Gastrocnemius medialis (tissue), 4 donors: ENCODE results near the gene LMTK3. TPM values are rescaled to one million over a fixed set of nuclear protein-coding genes. Genes with fewer than 3 reads are reported as not detected.

Source experiments
- ATAC-seq, 2 donors: fragments of 150-250 bp; one replicate each; pipeline ENCODE4 v1.9.1; 2016
- DNase-seq, 2 donors: peaks; one replicate each; pipeline ENCODE4 v3.0.0-alpha.2; 2019
- H3K27ac ChIP-seq, 4 donors: fragments of 200-600 bp; sonication (generic); 1 replicate in 1 of 4; 2 replicates in 3 of 4; pipeline ENCODE4 v1.5.1; 2016 to 2018; ENCODE audit warnings: mild to moderate bottlenecking in 2 of 4, moderate library complexity in 1 of 4
- H3K27me3 ChIP-seq, 3 donors: fragments of 200-600 bp; sonication (generic) in 2 of 3; 1 replicate in 1 of 3; 2 replicates in 2 of 3; pipeline versions ENCODE4 v1.5.1 to v1.6.0; 2016 to 2019; ENCODE audit warnings: mild to moderate bottlenecking in 1 of 3, moderate library complexity in 1 of 3
- H3K36me3 ChIP-seq, 2 donors: fragments of 200-600 bp; sonication (generic) in 1 of 2; one replicate each; pipeline ENCODE4 v1.5.1; 2017 to 2018
- H3K4me1 ChIP-seq, 2 donors: fragments of 200-600 bp; sonication (generic) in 1 of 2; one replicate each; pipeline ENCODE4 v1.5.1; 2016 to 2017; ENCODE audit warnings: mild to moderate bottlenecking in 2 of 2
- H3K4me3 ChIP-seq, 4 donors: fragments of 200-600 bp; sonication (generic) in 3 of 4; 1 replicate in 1 of 4; 2 replicates in 3 of 4; pipeline ENCODE4 v1.5.1; 2016 to 2019; ENCODE audit warnings: mild to moderate bottlenecking in 2 of 4
- H3K9me3 ChIP-seq, 3 donors: fragments of 200-600 bp; sonication (generic) in 2 of 3; 1 replicate in 1 of 3; 2 replicates in 2 of 3; pipeline ENCODE4 v1.5.1; 2016 to 2019
- CTCF ChIP-seq, 5 experiments: fragments of 450-650 bp in 3 of 5; fragments of 200-600 bp in 2 of 5; sonication (generic) in 2 of 5; IDR thresholded peaks in 4 of 5; conservative IDR thresholded peaks in 1 of 5; 1 replicate in 4 of 5; 2 replicates in 1 of 5; pipeline ENCODE4 v1.5.1; 2016 to 2019; ENCODE audit warnings: antibody characterized with exemption in 5 of 5, mild to moderate bottlenecking in 3 of 5, moderate library complexity in 3 of 5
- POLR2A ChIP-seq, 2 donors: fragments of 450-650 bp; IDR thresholded peaks; one replicate each; pipeline ENCODE4 v1.6.1; 2017; ENCODE audit warnings: antibody characterized with exemption in 2 of 2, mild to moderate bottlenecking in 2 of 2, moderate library complexity in 2 of 2
- in situ Hi-C, 4 donors: fragments of 200-750 bp; cut with MboI; loops; one replicate each; pipeline versions ENCODE4 v1.15.0 to v1.8.0; 2017; ENCODE audit warnings: low sequenced_read_pairs in 4 of 4
- intact Hi-C: fragments of 100-400 bp; cut with DNase I; formaldehyde crosslinking; loops from one replicate; pipeline ENCODE4 v1.15.1; 2023; ENCODE audit warnings: low total_unique reads
- total RNA-seq, 4 donors: library from RNA; depleted of rRNA; stranded (reverse); fragments of >200 nt; gene quantifications; one replicate each; pipeline versions ENCODE4 v1.1.0 to v1.2.3, GENCODE V29; 2016

Gene LMTK3
- total RNA-seq, 4 donors from 2014 or later = not detected

DNA sequence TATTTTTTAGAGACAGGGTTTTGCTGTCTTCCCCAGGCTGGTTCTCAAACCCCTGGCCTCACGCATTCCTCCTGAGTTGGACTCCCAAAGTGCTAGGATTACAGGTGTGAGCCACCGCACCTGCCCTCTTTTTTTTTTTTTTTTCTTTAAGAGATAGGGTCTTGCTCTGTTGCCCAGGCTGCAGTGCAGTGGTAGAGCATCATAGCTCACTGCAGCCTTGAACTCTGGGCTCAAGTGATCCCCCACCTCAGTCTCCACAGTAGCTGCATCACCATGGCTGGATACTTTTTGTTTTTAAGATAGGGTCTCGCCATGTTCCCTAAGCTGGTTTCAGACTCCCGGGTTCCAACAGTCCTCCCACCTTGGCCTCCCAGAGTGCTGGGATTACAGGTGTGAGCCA lies 54.8 kb downstream of the LMTK3 start:
- no peak overlapping the region for H3K27ac ChIP-seq
- intact Hi-C loops = no loop called here
- H3K27me3 ChIP-seq = no peaks in the 10 kb centered on the region
- no peak for ATAC-seq
- peaks cover 0 to 28% of the 10 kb centered on the region in 2 donors for H3K36me3 ChIP-seq
- TF ChIP-seq CTCF (IDR thresholded peaks at IDR 0.05 in 4 of 5, conservative IDR thresholded peaks at IDR 0.05 in 1 of 5) (no peak), POLR2A (IDR thresholded peaks at IDR 0.05) (no peak)
- in situ Hi-C loops = no loop called here
- peaks cover 7 to 8% of the 10 kb centered on the region in 2 donors for H3K4me1 ChIP-seq
- no peak overlapping the region for H3K4me3 ChIP-seq
- no peak for DNase-seq
- H3K9me3 ChIP-seq = no peaks in the 10 kb centered on the region

DNA sequence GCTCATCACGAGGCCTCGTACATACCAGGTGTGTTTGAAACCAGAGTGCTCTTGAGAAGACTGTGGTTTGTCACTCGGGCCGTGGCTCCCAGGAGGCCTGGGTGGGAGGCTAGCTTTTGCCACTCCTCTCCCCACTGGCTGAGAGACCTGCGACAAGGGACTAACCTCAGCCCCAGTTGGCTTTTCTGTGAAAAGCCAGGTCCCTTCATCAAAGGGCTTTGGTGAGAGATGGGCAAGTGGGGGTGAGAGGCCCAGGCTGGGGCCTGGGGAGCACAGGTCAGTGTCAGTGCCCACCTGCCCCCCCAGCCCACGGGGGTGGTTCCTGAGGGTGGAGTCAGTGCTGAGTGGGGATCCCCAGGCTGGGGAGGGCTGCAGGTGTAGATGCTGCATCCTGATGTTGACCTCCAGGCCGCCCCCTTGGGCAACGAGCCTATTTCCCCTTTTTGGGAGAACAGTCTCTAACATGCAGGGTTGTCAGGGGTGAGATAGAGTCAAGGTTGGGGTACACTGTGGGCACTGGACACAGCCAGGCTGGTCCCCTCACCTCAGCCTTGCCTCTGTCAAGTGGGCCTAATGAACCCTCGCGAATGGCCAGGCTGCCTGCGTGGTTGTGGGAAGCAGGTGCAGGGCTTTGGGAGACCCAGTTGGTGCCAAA lies 55.6 kb downstream of the LMTK3 start:
- ATAC-seq = no peak
- DNase-seq = no peak

DNA sequence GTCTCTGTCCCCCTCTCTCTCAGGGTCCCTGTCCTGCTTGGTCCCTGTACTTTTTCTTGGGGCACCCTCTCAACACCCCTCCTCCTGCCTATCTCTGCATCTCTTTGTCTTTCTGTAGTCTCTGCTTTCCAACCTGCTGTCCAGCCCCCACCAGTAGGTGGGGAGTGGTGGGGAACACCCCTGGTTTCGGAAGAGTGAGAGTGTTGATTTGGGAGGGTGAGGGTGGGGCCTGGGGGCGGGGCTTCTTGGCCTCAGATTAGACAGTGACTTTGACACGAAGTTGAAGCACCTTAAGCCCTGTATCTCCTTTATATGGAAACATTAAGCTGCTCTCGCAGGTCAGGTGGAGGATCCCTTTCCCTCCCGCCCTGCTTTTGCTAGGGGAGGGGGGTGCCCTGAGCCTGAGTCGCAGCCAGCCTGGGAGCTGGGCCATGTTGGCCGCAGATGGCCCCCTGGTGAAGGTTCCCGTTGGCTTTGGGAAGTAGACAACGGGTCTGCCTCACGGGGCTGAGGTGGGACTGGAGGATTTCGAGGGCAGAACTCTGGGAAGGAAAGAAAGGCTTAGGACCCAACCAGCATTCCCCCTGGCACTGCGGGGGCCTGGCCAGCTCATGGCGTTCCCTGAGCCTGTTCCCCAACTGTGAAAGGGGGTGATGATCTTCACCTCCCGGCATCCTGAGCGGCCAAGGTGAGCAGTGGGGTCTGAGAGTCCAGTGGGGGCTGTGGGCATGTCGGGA lies 56.3 kb downstream of the LMTK3 start, which contains the start of gene KCNJ14:
TSS of gene KCNJ14 (plus strand) at position 404 of the 737 bp plus-strand sequence. CDS start 6,151 bp downstream, outside the sequence.
- Histone ChIP-seq H3K36me3 (peaks cover 0 to 43% of the 10 kb centered on the region in 2 donors), H3K4me1 (peaks cover 7 to 8% of the 10 kb centered on the region in 2 donors), H3K9me3 (no peaks in the 10 kb centered on the region), H3K27ac (no peak within 1 kb of the TSS), H3K27me3 (no peaks in the 10 kb centered on the region), H3K4me3 (no peak within 1 kb of the TSS)
- TF ChIP-seq POLR2A (IDR thresholded peaks at IDR 0.05) = no peak
- no peak for TF ChIP-seq CTCF (IDR thresholded peaks at IDR 0.05 in 4 of 5, conservative IDR thresholded peaks at IDR 0.05 in 1 of 5)
- in situ Hi-C loops (no loop called here), intact Hi-C loops (no loop called here)
- no peak for DNase-seq
- no peak for ATAC-seq

More for the DNA sequence above, 55.6 kb downstream of the LMTK3 start:
- intact Hi-C loops = no loop called here
- TF ChIP-seq POLR2A (IDR thresholded peaks at IDR 0.05) (no peak), CTCF (IDR thresholded peaks at IDR 0.05 in 4 of 5, conservative IDR thresholded peaks at IDR 0.05 in 1 of 5) (no peak)
- in situ Hi-C loops = no loop called here
- Histone ChIP-seq H3K4me1 (peaks cover 7 to 8% of the 10 kb centered on the region in 2 donors), H3K36me3 (peaks cover 0 to 36% of the 10 kb centered on the region in 2 donors), H3K4me3 (no peak overlapping the region), H3K27ac (no peak overlapping the region), H3K27me3 (no peaks in the 10 kb centered on the region), H3K9me3 (no peaks in the 10 kb centered on the region)

- no peak for ATAC-seq
- Histone ChIP-seq H3K9me3 (no peaks in the 10 kb centered on the region), H3K36me3 (peaks cover 0 to 54% of the 10 kb centered on the region in 2 donors), H3K4me3 (no peak overlapping the region), H3K27ac (no peak overlapping the region), H3K27me3 (no peaks in the 10 kb centered on the region), H3K4me1 (peaks cover 7 to 8% of the 10 kb centered on the region in 2 donors)
- no peak for DNase-seq
- intact Hi-C loops = no loop called here
- no peak for TF ChIP-seq POLR2A (IDR thresholded peaks at IDR 0.05)
- no peak for TF ChIP-seq CTCF (IDR thresholded peaks at IDR 0.05 in 4 of 5, conservative IDR thresholded peaks at IDR 0.05 in 1 of 5)
- in situ Hi-C loops = no loop called here
These were observed 57.4 kb downstream of the LMTK3 start for GRCh38 chr19:48454150-48454730.
